Ascending aorta (tissue), 2 donors: Measurements from ENCODE around the gene BRINP1. TPM values are rescaled to one million over a fixed set of nuclear protein-coding genes. Genes with fewer than 3 reads are reported as not detected.

Source experiments
- DNase-seq, 2 donors: peaks; one replicate each; pipeline ENCODE4 v3.0.0-alpha.2; 2019; ENCODE audit warnings: low spot score in 2 of 2
- H3K27ac ChIP-seq, 2 donors: fragments of 200-600 bp; sonication (generic); one replicate each; pipeline ENCODE4 v1.5.1; 2016 to 2017; ENCODE audit warnings: mild to moderate bottlenecking in 1 of 2
- H3K27me3 ChIP-seq: fragments of 200-600 bp; sonication (generic); one replicate; pipeline ENCODE4 v1.5.1; 2017
- H3K36me3 ChIP-seq, 2 donors: fragments of 200-600 bp; sonication (generic); one replicate each; pipeline ENCODE4 v1.5.1; 2016
- H3K4me1 ChIP-seq, 2 donors: fragments of 200-600 bp; sonication (generic); one replicate each; pipeline ENCODE4 v1.5.1; 2016 to 2017; ENCODE audit warnings: mild to moderate bottlenecking in 1 of 2
- H3K4me3 ChIP-seq, 2 donors: fragments of 200-600 bp; sonication (generic); one replicate each; pipeline ENCODE4 v1.5.1; 2016 to 2017; ENCODE audit warnings: mild to moderate bottlenecking in 1 of 2
- H3K9me3 ChIP-seq, 2 donors: fragments of 200-600 bp; sonication (generic); one replicate each; pipeline ENCODE4 v1.5.1; 2016
- CTCF ChIP-seq, 3 experiments: fragments of 200-600 bp in 2 of 3; fragments of 450-650 bp in 1 of 3; sonication (generic) in 2 of 3; IDR thresholded peaks; one replicate each; pipeline ENCODE4 v1.5.1; 2016 to 2019; ENCODE audit warnings: antibody characterized with exemption in 3 of 3, mild to moderate bottlenecking in 1 of 3, moderate library complexity in 1 of 3
- intact Hi-C: fragments of 100-400 bp; cut with DNase I; formaldehyde crosslinking; loops from one replicate; pipeline ENCODE4 v1.15.1; 2023
- total RNA-seq: library from RNA; depleted of rRNA; stranded (reverse); fragments of >200 nt; gene quantifications from one replicate; pipeline ENCODE4 v1.1.0, GENCODE V29; 2016

The BRINP1 gene
- total RNA-seq, 1 donor from 2014 or later: not detected

- intact Hi-C loops: no loop called here
- H3K36me3 ChIP-seq: no peaks in the 10 kb centered on the region
- no peak for TF ChIP-seq CTCF (IDR thresholded peaks at IDR 0.05)
Observed at GRCh38 chr9:119360237-119360636, 9.0 kb downstream of the BRINP1 start.

DNA sequence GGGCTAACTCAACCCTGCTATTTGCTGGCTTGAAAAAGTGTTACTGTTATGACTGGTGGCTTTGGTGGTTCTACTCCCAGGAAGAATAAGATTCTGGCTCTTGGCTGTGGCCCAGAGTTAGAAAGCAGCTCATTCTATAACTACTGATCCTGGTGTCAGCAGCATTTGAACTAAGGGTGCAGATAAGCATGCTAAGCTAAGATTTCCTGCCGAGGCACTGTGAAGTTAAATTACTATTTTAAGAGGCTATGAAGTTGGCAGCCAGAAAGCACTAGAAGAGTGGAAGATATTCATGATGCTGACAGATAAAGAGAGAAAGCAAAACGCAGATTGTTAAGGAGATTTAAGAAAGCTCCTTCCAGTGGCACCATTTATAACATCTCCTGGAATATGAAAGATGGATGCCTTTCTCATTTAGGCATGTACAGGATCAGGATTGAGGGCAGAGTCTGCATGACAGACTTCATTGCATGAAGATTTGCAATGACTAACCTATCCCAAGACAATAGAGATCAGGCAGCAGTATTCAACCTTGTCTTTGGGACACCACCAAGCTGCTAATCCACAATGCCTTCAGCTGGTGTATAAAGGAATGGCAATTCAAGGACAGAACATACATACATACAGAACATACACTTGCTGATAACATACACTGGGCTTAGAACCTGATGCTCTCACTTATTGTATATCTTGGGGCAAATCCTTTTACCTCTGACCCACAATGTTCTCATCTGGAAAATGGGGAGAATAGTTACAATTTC, 11.7 kb downstream of the BRINP1 start:
- no peak overlapping the region for H3K4me3 ChIP-seq
- no peaks in the 10 kb centered on the region for H3K36me3 ChIP-seq
- no peak for DNase-seq
- H3K27ac ChIP-seq: no peak overlapping the region
- H3K4me1 ChIP-seq: no peaks in the 10 kb centered on the region
- no peaks in the 10 kb centered on the region for H3K9me3 ChIP-seq
- no peaks in the 10 kb centered on the region for H3K27me3 ChIP-seq
- TF ChIP-seq CTCF (IDR thresholded peaks at IDR 0.05): no peak
- intact Hi-C loops: no loop called here

More at GRCh38 chr9:119360237-119360636, 9.0 kb downstream of the BRINP1 start:
- H3K4me1 ChIP-seq: no peaks in the 10 kb centered on the region
- H3K27me3 ChIP-seq: no peaks in the 10 kb centered on the region
- H3K27ac ChIP-seq: no peak overlapping the region
- no peak overlapping the region for H3K4me3 ChIP-seq
- H3K9me3 ChIP-seq: no peaks in the 10 kb centered on the region
- no peak for DNase-seq

GRCh38 chr9:119349351-119349825, 19.8 kb downstream of the BRINP1 start:
- Histone ChIP-seq H3K27ac (no peak overlapping the region), H3K9me3 (no peaks in the 10 kb centered on the region), H3K4me1 (no peaks in the 10 kb centered on the region), H3K27me3 (no peaks in the 10 kb centered on the region), H3K36me3 (no peaks in the 10 kb centered on the region), H3K4me3 (no peak overlapping the region)
- no peak for DNase-seq
- no peak for TF ChIP-seq CTCF (IDR thresholded peaks at IDR 0.05)
- intact Hi-C loops: no loop called here

DNA sequence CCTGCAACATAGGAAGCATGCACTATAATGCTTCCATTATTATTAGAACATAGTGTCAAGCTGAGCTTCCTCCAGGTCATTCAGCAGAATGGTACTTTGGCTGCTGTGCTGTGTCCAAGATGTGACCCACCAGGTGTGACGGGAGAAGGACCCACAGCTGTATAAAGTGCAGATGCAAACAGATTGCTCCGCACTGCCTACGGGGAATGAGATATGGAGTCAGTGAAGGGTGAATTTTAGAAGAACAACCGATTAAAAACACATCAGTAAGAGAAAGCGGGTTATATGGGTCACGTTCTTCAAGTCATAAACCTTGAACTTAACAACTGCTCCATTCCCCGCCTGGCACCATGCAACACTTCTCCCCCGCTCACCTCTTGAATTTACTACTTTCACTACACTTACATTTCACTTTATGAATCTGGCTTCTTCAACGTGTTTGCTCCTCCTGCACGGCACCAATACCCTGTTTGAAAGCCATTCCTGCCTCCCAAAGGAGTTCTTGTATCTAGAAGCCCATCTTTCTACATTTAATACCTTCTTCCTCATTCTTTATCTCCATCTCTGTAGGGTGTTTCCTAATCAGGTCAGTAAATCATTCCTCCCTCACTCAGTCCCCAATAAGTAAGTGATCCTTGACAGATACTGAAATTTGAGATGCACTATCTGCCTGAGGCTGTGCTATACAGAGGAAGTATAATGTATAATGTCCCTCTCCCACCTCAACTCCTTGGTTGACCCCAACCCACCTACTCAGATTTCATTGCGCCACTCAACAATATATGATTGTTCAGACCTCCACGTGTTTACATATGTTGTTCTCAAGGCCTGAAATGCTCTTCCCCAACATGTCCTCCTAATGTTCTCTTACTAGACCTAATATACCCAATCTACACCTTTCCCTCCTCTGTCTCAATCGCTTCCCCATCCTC, 25.9 kb downstream of the BRINP1 start:
- intact Hi-C loops: no loop called here
- Histone ChIP-seq H3K9me3 (no peaks in the 10 kb centered on the region), H3K4me1 (no peaks in the 10 kb centered on the region), H3K27me3 (no peaks in the 10 kb centered on the region), H3K4me3 (no peak overlapping the region), H3K36me3 (no peaks in the 10 kb centered on the region), H3K27ac (no peak overlapping the region)
- TF ChIP-seq CTCF (IDR thresholded peaks at IDR 0.05): no peak
- DNase-seq: no peak

DNA sequence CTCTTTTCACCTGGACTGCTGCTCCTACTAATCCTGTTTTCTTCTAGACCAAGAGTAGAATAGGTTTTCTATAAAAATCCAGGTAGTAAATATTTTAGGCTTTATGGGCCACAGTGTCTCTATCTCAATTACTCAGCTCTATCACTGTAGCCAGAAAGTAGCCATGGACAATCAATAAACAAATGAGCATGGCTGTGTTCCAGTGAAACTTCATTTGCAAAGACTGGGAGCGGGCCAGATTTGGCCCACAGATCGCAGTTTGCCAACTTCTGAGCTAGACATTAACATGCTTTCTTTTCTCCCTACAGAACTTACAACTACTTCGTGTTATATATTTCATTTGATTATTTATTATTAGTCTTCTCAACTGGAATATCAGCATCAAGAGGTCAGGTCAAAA, 30.2 kb downstream of the BRINP1 start:
- H3K27ac ChIP-seq: no peak overlapping the region
- H3K4me1 ChIP-seq: no peaks in the 10 kb centered on the region
- no peaks in the 10 kb centered on the region for H3K36me3 ChIP-seq
- H3K9me3 ChIP-seq: no peaks in the 10 kb centered on the region
- no peak for TF ChIP-seq CTCF (IDR thresholded peaks at IDR 0.05)
- DNase-seq: no peak
- no peaks in the 10 kb centered on the region for H3K27me3 ChIP-seq
- H3K4me3 ChIP-seq: no peak overlapping the region
- intact Hi-C loops: no loop called here
